OCI-LY7 (cell line): Measurements from ENCODE around the gene FBXO5. TPM values are rescaled to one million over a fixed set of nuclear protein-coding genes. Genes with fewer than 3 reads are reported as not detected.

Source experiments
- BruUV-seq: library from RNA; stranded (reverse); fragments of 400-500 nt; replicated peaks from 2 replicates; lab custom pipeline; 2021; lab: Mats Ljungman, UMichigan
- CTCF ChIA-PET: fragments of 300-600 bp; sonication (Branson Sonifier 250); formaldehyde crosslinking; loops from one replicate; lab custom pipeline; 2022; ENCODE audit warnings: antibody characterized with exemption; ENCODE audit not compliant: unreplicated experiment; lab: Charles Lee
- POLR2A ChIA-PET: fragments of 300-600 bp; sonication (Branson Sonifier 250); formaldehyde crosslinking; loops from one replicate; lab custom pipeline; 2022; ENCODE audit warnings: antibody characterized with exemption; lab: Charles Lee
- DNase-seq: peaks from one replicate; pipeline ENCODE4 v3.0.0-alpha.2; 2015; ENCODE audit warnings: low spot score
- H2AFZ ChIP-seq: fragments of 200-600 bp; sonication (generic), shearing (Covaris generic); 2 replicates; pipeline ENCODE4 v1.6.1; 2014; ENCODE audit warnings: mild to moderate bottlenecking, antibody characterized with exemption, low read length, moderate library complexity
- H3K27ac ChIP-seq: fragments of 200-600 bp; sonication (generic); 2 replicates; pipeline ENCODE4 v1.5.1; 2014; ENCODE audit warnings: mixed run types, low read depth, mild to moderate bottlenecking, moderate library complexity, low read length, inconsistent platforms; ENCODE audit not compliant: poor library complexity, severe bottlenecking
- H3K36me3 ChIP-seq: fragments of 200-600 bp; sonication (generic); 2 replicates; pipeline ENCODE4 v1.6.1; 2014; ENCODE audit warnings: mild to moderate bottlenecking, antibody characterized with exemption, low read length, moderate library complexity, mixed read lengths; ENCODE audit not compliant: insufficient read depth
- H3K4me1 ChIP-seq: fragments of 200-600 bp; sonication (generic); 2 replicates; pipeline ENCODE4 v1.5.1; 2014; ENCODE audit warnings: mild to moderate bottlenecking, low read length; ENCODE audit not compliant: insufficient read depth, poor library complexity, severe bottlenecking
- H3K4me2 ChIP-seq: fragments of 200-600 bp; sonication (generic); 2 replicates; pipeline ENCODE4 v1.6.1; 2014; ENCODE audit warnings: mild to moderate bottlenecking, low read length
- H3K4me3 ChIP-seq: fragments of 200-600 bp; sonication (generic); 2 replicates; pipeline ENCODE4 v1.5.1; 2014; ENCODE audit warnings: mild to moderate bottlenecking, low read depth, low read length; ENCODE audit not compliant: poor library complexity, severe bottlenecking
- H3K79me2 ChIP-seq: fragments of 200-600 bp; sonication (generic); 2 replicates; pipeline ENCODE4 v1.6.1; 2016; ENCODE audit warnings: low read depth, mild to moderate bottlenecking, low read length, moderate library complexity, mixed read lengths; ENCODE audit not compliant: insufficient read depth
- H3K9me2 ChIP-seq: fragments of 200-600 bp; sonication (generic); 2 replicates; pipeline ENCODE4 v1.6.1; 2016; ENCODE audit warnings: mild to moderate bottlenecking, low read length, mixed read lengths; ENCODE audit not compliant: insufficient read depth
- H3K9me3 ChIP-seq: fragments of 200-600 bp; sonication (generic); 2 replicates; pipeline ENCODE4 v1.6.1; 2014; ENCODE audit warnings: mild to moderate bottlenecking, mixed run types, low read length, mixed read lengths
- H4K20me1 ChIP-seq: fragments of 200-600 bp; sonication (generic); 2 replicates; pipeline ENCODE4 v1.6.1; 2014; ENCODE audit warnings: mild to moderate bottlenecking, antibody characterized with exemption, low read length, moderate library complexity, mixed read lengths; ENCODE audit not compliant: insufficient read depth
- EZH2phosphoT487 ChIP-seq: fragments of 200-600 bp; sonication (generic); IDR thresholded peaks from 2 replicates; pipeline ENCODE4 v1.6.1; 2018; ENCODE audit warnings: low read depth, borderline replicate concordance, mild to moderate bottlenecking, mixed run types, antibody characterized with exemption, low read length, moderate library complexity, mixed read lengths
- intact Hi-C: fragments of 100-400 bp; cut with micrococcal nuclease; formaldehyde crosslinking; loops from one replicate; pipeline ENCODE4 v1.10.0; 2022; ENCODE audit not compliant: unreplicated experiment
- total RNA-seq, 2 experiments: library from RNA; depleted of rRNA in 1 of 2; stranded (reverse); fragments of >200 nt in 1 of 2; shearing (Covaris generic) in 1 of 2; gene quantifications; 2 replicates each; pipeline ENCODE4 v1.2.3, GENCODE V29; 2014 to 2022
- TF ChIP-seq, protein P1 (sequence below): fragments of 200-600 bp; sonication (generic); conservative IDR thresholded peaks from 2 replicates; pipeline ENCODE4 v1.5.1; 2014; ENCODE audit warnings: mild to moderate bottlenecking, antibody characterized with exemption, low read length, moderate library complexity, mixed read lengths

The FBXO5 gene
- total RNA-seq, 2 experiments from 2014 or later, result 53.2 to 68.0 TPM

DNA sequence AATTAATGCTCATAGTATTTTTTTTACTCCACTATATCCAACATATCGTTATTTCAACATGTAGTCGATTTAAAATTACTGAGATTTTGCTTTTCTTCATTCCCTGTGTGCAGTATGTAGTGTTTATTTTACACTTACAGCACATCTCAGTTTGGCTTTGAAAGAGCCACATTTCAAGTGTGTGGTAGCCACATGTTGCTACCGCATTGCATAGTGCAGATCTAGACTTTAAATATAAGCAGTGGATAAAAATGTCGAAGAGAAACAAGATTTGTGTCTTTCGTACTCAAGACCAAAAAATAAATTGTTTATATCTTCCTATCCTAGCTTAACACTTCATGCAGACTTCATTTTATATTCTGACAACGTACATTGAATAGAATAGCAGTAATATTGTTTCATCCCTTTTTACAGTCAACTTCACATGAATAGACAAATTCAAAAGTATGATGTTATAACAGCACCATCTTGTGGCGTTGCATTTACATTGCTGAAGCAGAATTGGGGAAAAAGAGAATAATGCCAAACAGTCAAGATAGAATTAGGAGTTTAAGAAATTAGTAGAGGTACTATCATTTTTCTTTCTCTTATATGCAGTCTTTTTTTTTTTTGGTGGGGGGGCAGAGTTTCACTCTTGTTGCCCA lies 29.9 kb downstream of the FBXO5 start:
- no TSS peak for BruUV-seq

DNA sequence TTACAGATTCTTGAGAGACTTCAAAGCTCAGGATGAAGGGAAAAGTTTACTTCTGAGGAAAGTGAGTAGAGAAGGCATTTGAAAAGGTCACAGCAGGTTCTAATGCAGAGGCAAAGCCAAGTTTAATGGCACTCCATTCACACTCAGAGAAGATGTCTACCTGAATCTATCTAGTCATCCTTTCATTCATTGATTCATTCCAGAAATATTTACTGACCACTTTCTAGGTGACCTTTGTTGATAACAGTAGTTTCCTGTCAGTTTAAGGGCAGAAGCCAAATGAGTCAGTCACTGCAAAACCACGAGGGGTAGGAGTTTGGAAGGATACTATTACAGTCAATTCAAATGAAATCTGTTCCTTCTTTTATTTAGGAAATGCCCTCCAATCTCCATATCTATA lies 30.8 kb downstream of the FBXO5 start:
- Histone ChIP-seq H3K36me3 (no peaks in the 10 kb centered on the region), H3K4me2 (no peak overlapping the region), H4K20me1 (no peaks in the 10 kb centered on the region), H3K9me3 (no peaks in the 10 kb centered on the region), H3K79me2 (no peaks in the 10 kb centered on the region), H3K9me2 (no peaks in the 10 kb centered on the region), H3K27ac (no peak overlapping the region), H2AFZ (no peak overlapping the region), H3K4me3 (no peak overlapping the region), H3K4me1 (no peaks in the 10 kb centered on the region)
- TF ChIP-seq, protein P1, sequence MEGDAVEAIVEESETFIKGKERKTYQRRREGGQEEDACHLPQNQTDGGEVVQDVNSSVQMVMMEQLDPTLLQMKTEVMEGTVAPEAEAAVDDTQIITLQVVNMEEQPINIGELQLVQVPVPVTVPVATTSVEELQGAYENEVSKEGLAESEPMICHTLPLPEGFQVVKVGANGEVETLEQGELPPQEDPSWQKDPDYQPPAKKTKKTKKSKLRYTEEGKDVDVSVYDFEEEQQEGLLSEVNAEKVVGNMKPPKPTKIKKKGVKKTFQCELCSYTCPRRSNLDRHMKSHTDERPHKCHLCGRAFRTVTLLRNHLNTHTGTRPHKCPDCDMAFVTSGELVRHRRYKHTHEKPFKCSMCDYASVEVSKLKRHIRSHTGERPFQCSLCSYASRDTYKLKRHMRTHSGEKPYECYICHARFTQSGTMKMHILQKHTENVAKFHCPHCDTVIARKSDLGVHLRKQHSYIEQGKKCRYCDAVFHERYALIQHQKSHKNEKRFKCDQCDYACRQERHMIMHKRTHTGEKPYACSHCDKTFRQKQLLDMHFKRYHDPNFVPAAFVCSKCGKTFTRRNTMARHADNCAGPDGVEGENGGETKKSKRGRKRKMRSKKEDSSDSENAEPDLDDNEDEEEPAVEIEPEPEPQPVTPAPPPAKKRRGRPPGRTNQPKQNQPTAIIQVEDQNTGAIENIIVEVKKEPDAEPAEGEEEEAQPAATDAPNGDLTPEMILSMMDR, result no peak
- no peak for TF ChIP-seq EZH2phosphoT487
- no TSS peak for BruUV-seq
- intact Hi-C loops, result no loop called here
- DNase-seq, result no peak
- CTCF ChIA-PET, result no interaction called here
- POLR2A ChIA-PET, result interaction anchor here (0.7 kb wide), 1 partner anchor 859 kb away, joined by 3 read pairs; no protein-coding TSS in a partner anchor

More for the DNA sequence above, 29.9 kb downstream of the FBXO5 start:
- H2AFZ ChIP-seq, result no peak overlapping the region
- no peaks in the 10 kb centered on the region for H3K79me2 ChIP-seq
- H3K36me3 ChIP-seq, result no peaks in the 10 kb centered on the region
- no peaks in the 10 kb centered on the region for H3K9me3 ChIP-seq
- intact Hi-C loops, result no loop called here
- peak; percentile 46 for DNase-seq
- H3K4me2 ChIP-seq, result no peak overlapping the region
- H4K20me1 ChIP-seq, result no peaks in the 10 kb centered on the region
- no peaks in the 10 kb centered on the region for H3K4me1 ChIP-seq
- H3K9me2 ChIP-seq, result no peaks in the 10 kb centered on the region
- CTCF ChIA-PET, result no interaction called here
- POLR2A ChIA-PET, result interaction anchor here (1.0 kb wide), 1 partner anchor 74 kb away, joined by 3 read pairs; no protein-coding TSS in a partner anchor
- no peak overlapping the region for H3K27ac ChIP-seq
- TF ChIP-seq EZH2phosphoT487, result no peak
- TF ChIP-seq, protein P1, result peak; percentile 83
- H3K4me3 ChIP-seq, result no peak overlapping the region

DNA sequence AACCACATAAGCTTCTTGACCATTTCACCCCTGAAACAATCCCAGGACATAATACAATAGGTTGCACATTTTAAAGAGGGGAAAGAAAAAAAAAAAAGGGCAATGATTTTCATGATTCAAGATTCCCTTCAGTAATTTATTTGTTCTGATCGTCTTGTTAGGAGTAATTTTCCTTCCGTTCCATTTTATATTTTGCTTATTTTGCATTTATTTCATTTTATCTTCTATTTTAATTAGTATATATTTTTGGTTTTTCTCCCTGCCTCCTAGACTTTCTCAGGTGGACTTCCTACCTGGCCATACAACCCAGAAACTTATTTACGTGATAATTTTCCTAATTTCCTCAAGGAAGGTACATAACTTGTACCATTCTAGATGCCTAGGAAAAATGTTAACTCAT lies 32.6 kb downstream of the FBXO5 start:
- no peaks in the 10 kb centered on the region for H3K36me3 ChIP-seq
- no peak overlapping the region for H3K4me3 ChIP-seq
- no peak overlapping the region for H2AFZ ChIP-seq
- ChIA-PET CTCF (no interaction called here), POLR2A (no interaction called here)
- H3K4me1 ChIP-seq, result no peaks in the 10 kb centered on the region
- no peak overlapping the region for H3K4me2 ChIP-seq
- H3K9me2 ChIP-seq, result no peaks in the 10 kb centered on the region
- no peaks in the 10 kb centered on the region for H4K20me1 ChIP-seq
- no TSS peak for BruUV-seq
- TF ChIP-seq, protein P1, result no peak
- no peak for TF ChIP-seq EZH2phosphoT487
- DNase-seq, result no peak
- no peaks in the 10 kb centered on the region for H3K9me3 ChIP-seq
- intact Hi-C loops, result no loop called here
- H3K79me2 ChIP-seq, result no peaks in the 10 kb centered on the region
- no peak overlapping the region for H3K27ac ChIP-seq
